Endothelial cell of coronary artery (primary cell): ENCODE measurements around the gene MAP3K20. TPM values are rescaled to one million over a fixed set of nuclear protein-coding genes. Genes with fewer than 3 reads are reported as not detected.

Source experiments
- total RNA-seq: library from RNA; depleted of rRNA; stranded (reverse); fragments of >200 nt; gene quantifications from 2 replicates; pipeline ENCODE4 v1.2.3, GENCODE V29; 2014

The MAP3K20 gene
- total RNA-seq = 20.5 and 30.0 TPM in 2 replicates

GRCh38 chr2:173075781-173076580 lies at the start of gene MAP3K20:
Gene MAP3K20, plus strand, starts transcription at chr2:173075846. Its CDS starts 15,186 bp downstream, at chr2:173091032.

